Stimulated activated CD8-positive, alpha-beta memory T cell treated with anti-CD3 and anti-CD28 coated beads, Interleukin-7, amount 100 ng/mL, for 1 hour (primary cell): Measurements from ENCODE around the gene EML6.

Experiments
- DNase-seq, 2 donors: peaks; one replicate each; pipeline ENCODE4 v3.0.0-alpha.2; 2020; ENCODE audit warnings: low read depth in 2 of 2

Gene EML6

GRCh38 chr2:54999182-54999581, 275.7 kb downstream of the EML6 start:
- no peak for DNase-seq

GRCh38 chr2:55000341-55000740, 276.9 kb downstream of the EML6 start:
- no peak for DNase-seq

DNA sequence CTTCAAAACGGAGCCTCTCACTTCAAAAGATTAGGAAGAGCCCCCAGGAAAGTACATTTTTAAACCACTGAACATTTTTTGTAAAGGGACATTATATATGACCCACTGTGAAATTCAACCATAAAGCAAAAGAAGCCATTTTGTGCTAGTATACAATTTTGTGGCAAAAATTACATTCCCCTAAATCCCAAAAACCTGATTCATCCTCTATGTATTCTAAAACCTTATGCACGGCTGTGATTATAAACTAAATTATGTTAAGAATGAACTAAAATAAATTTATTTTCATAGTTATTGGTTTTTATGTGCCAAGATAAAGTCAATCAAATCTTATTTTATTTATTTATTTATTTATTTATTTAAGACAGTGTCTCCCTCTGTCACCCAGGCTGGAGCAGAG, 278.3 kb downstream of the EML6 start:
- DNase-seq: no peak

- no peak for DNase-seq
Observed at GRCh38 chr2:55003706-55004639, 280.5 kb downstream of the EML6 start.

GRCh38 chr2:55006306-55006705, 282.8 kb downstream of the EML6 start:
- no peak for DNase-seq

DNA sequence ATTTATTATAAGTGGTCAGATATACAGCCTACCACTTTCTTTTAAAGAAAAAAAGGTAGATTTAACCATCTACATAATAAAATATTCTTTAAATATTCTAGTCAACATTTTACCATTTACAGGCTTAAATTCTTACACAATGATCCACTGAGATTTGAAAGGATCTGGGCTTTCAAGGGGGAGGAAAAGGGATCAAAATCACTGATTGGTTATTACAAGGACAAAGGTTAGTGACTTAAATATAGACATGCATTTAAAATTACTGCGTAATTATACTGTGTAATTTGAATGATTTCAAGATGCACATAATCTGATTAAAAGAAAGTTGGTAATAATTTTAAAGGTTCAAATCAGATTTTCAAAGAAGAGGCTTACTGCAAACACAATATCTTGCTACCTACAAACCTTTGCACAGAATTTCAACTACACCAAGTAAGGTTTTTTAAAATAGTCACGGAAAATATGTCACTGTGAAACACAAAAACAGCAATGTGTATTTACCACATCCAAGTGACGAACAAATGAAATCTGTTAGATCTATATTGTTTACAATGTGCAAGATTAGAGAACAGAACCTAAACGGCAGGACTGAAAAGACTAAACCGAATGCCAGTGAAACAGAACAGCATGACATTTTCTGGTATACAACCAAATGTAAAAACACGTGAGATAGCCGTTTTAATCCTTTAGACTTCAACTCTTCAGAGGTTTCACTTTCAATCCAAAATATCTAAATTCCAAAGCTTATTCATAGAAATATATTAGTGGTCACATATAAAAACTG, 286.0 kb downstream of the EML6 start:
- DNase-seq: no peak

- DNase-seq: peak in 1 of 2 donors; percentile 13
Observed at GRCh38 chr2:55010149-55010591, 286.7 kb downstream of the EML6 start.

DNA sequence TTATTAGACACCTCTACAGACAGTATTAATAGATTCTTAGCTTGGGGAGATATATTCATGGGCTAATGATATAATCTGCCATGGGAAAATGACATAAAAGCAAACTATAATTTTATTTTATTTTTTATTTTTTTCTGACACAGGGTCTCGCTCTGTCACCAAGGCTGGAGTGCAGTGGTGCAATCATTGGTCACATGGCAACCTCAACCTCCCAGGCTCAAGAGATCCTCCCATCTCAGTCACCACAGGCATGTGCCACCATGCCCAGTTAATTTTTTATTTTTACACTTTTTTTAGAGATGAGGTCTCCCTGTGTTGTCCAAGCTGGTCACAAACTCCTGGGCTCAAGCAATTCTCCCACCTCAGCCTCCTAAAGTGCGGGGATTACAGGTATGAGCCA, 287.5 kb downstream of the EML6 start:
- no peak for DNase-seq

- no peak for DNase-seq
Observed at GRCh38 chr2:55011831-55012671, 288.6 kb downstream of the EML6 start.

GRCh38 chr2:55012672-55013484, 289.4 kb downstream of the EML6 start:
- DNase-seq: no peak

DNA sequence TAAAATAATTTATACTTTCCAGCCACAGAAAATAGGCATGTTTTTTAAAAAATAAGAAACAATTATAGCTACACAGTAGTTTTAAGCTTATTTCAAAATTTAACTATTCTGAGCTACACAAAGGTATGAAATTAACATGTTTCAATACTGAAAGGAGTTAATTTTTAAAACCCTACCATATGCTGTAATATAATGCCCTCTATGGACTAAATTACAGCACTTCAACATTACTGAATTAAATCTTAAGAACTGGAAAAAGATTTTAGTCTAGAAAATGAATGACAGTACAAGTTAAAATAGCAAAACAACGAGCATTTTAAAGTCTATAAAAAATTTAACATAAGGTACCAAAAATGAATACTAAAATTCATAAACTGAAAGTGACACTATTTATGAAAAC, 290.5 kb downstream of the EML6 start:
- DNase-seq: no peak

DNA sequence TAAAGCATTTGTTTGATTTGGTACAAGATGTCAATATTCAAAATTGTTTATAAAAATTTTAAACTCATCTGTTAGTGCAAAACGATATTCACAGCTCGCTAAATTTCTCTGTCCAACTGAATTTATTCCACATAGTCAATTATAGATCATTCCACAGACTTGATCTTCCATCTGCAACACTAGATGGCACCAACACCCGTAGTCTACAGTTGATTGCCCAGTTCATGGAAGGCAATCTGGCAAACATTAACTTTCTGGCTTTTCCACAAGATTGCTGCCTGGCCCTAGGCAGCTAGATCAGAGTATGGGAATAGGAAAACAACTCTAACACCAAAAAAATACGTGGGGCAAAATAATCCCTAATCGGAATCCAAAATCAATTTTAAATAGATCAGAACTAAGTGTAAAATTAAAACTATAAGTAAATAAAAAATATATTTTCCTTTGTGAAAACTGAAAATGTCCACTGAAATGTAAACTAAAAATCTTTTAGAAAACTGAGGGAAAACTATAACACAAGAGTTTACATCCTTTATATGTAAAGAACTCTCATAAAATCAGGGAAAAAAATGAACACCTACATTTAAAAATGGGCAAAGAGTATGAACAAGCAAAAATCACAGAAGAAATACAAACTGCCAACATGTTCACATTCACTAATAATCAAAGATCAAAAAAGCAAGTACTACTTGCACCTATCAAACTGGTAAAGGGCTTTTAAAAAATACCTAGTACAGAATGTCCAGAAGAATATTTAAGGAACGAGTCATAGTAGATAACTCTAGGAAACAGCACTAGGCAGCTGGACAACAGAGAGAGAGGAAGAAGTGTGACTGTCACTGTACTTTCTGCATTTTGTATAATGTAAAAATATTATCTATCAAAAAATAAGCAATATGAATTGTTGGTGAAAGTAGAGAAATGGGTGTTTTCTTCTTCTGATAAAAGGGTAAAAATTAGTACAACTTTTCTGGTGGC, 291.8 kb downstream of the EML6 start:
- DNase-seq: peak in 1 of 2 donors; percentile 19

DNA sequence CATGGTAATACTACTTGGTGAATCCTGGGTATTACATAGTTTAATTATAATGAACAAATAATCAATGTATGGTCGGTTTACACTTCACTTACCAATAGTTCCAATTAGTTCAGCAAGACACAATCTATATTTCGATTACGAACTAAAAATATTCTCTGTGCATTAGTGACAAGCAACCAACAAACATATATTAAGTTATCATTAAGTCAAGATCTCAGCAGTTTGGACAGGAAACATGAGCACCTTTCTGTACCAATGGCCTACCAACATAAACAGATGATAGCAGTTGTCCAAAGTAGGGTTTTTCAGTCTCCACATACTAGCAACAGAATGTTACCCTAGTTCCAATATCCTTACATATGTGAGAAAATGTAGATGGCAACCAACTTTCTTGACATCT, 294.0 kb downstream of the EML6 start:
- DNase-seq: no peak

DNA sequence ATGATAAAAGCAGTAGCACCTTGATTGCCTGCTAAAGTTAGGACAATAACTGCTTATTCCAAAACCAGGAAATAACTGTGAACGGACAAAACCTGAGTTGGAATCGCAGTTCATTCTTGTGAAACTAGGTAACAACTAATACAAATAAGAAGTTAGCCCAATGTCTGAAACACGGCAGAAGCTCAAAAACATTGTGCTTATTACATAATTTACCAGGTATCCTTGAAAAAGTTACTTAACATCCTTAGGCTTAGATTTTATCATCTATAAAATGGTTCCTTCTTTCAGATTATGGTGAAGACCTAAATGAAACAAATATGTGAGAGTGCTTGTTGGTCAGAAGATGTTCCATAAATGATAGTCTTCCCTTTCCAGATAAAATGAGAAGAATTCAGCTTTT, 294.4 kb downstream of the EML6 start:
- no peak for DNase-seq

GRCh38 chr2:55018619-55019018, 295.2 kb downstream of the EML6 start:
- DNase-seq: no peak

DNA sequence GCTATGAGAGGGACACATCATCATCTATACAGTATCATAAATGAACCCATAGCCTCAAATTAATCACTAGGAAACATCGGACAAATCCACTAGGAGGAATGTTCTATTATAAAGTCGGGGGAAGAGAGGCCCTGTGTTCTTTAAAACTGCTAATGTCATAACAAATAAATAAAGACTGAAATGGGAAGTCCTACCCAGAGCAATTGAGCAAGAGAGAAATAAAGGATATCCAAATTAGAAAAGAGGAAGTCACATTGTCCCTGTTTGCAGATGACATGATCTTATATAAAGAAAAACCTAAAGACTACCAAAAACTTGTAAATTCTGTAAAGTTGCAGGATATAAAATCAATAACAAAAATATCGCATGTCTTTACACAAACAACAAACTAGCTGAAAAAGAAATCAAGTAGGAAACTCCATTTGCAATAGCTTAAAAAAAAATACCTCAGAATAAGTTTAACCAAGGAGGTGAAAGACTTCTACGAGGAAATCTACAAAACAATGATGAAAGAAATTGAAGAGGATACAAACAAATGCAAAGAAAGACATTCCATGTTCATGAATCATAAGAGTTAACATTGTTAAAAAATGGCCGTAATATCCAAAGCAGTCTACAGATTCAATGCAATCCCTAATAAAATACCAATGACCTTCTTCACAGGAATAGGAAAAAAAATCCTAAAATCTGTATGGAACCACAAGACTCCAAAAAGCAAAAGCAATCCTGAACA, 296.2 kb downstream of the EML6 start:
- no peak for DNase-seq
